Gastrocnemius medialis (tissue), 4 donors: ENCODE measurements around the gene EYS. TPM values are rescaled to one million over a fixed set of nuclear protein-coding genes. Genes with fewer than 3 reads are reported as not detected.

ENCODE experiments used
- ATAC-seq, 2 donors: fragments of 150-250 bp; one replicate each; pipeline ENCODE4 v1.9.1; 2016
- DNase-seq, 2 donors: peaks; one replicate each; pipeline ENCODE4 v3.0.0-alpha.2; 2019
- H3K27ac ChIP-seq, 4 donors: fragments of 200-600 bp; sonication (generic); 1 replicate in 1 of 4; 2 replicates in 3 of 4; pipeline ENCODE4 v1.5.1; 2016 to 2018; ENCODE audit warnings: mild to moderate bottlenecking in 2 of 4, moderate library complexity in 1 of 4
- H3K27me3 ChIP-seq, 3 donors: fragments of 200-600 bp; sonication (generic) in 2 of 3; 1 replicate in 1 of 3; 2 replicates in 2 of 3; pipeline versions ENCODE4 v1.5.1 to v1.6.0; 2016 to 2019; ENCODE audit warnings: mild to moderate bottlenecking in 1 of 3, moderate library complexity in 1 of 3
- H3K36me3 ChIP-seq, 2 donors: fragments of 200-600 bp; sonication (generic) in 1 of 2; one replicate each; pipeline ENCODE4 v1.5.1; 2017 to 2018
- H3K4me1 ChIP-seq, 2 donors: fragments of 200-600 bp; sonication (generic) in 1 of 2; one replicate each; pipeline ENCODE4 v1.5.1; 2016 to 2017; ENCODE audit warnings: mild to moderate bottlenecking in 2 of 2
- H3K4me3 ChIP-seq, 4 donors: fragments of 200-600 bp; sonication (generic) in 3 of 4; 1 replicate in 1 of 4; 2 replicates in 3 of 4; pipeline ENCODE4 v1.5.1; 2016 to 2019; ENCODE audit warnings: mild to moderate bottlenecking in 2 of 4
- H3K9me3 ChIP-seq, 3 donors: fragments of 200-600 bp; sonication (generic) in 2 of 3; 1 replicate in 1 of 3; 2 replicates in 2 of 3; pipeline ENCODE4 v1.5.1; 2016 to 2019
- CTCF ChIP-seq, 5 experiments: fragments of 450-650 bp in 3 of 5; fragments of 200-600 bp in 2 of 5; sonication (generic) in 2 of 5; IDR thresholded peaks in 4 of 5; conservative IDR thresholded peaks in 1 of 5; 1 replicate in 4 of 5; 2 replicates in 1 of 5; pipeline ENCODE4 v1.5.1; 2016 to 2019; ENCODE audit warnings: antibody characterized with exemption in 5 of 5, mild to moderate bottlenecking in 3 of 5, moderate library complexity in 3 of 5
- POLR2A ChIP-seq, 2 donors: fragments of 450-650 bp; IDR thresholded peaks; one replicate each; pipeline ENCODE4 v1.6.1; 2017; ENCODE audit warnings: antibody characterized with exemption in 2 of 2, mild to moderate bottlenecking in 2 of 2, moderate library complexity in 2 of 2
- in situ Hi-C, 4 donors: fragments of 200-750 bp; cut with MboI; loops; one replicate each; pipeline versions ENCODE4 v1.15.0 to v1.8.0; 2017; ENCODE audit warnings: low sequenced_read_pairs in 4 of 4
- intact Hi-C: fragments of 100-400 bp; cut with DNase I; formaldehyde crosslinking; loops from one replicate; pipeline ENCODE4 v1.15.1; 2023; ENCODE audit warnings: low total_unique reads
- total RNA-seq, 4 donors: library from RNA; depleted of rRNA; stranded (reverse); fragments of >200 nt; gene quantifications; one replicate each; pipeline versions ENCODE4 v1.1.0 to v1.2.3, GENCODE V29; 2016

The EYS gene
- total RNA-seq, 4 donors from 2014 or later: 0.20 TPM; not detected in 3

GRCh38 chr6:63765828-63766227 lies 1941.2 kb downstream of the EYS start:
- Histone ChIP-seq H3K27ac (no peak overlapping the region), H3K27me3 (no peaks in the 10 kb centered on the region), H3K4me1 (no peaks in the 10 kb centered on the region), H3K9me3 (peaks cover 0 to 6% (median 0%) of the 10 kb centered on the region in 3 donors), H3K4me3 (no peak overlapping the region), H3K36me3 (no peaks in the 10 kb centered on the region)
- intact Hi-C loops (no loop called here), in situ Hi-C loops (loop anchor here in 3 of 4 donors (10.0 kb wide), 1 partner anchor 411 kb away; no protein-coding TSS in a partner anchor)
- ATAC-seq (no peak), DNase-seq (no peak)
- TF ChIP-seq CTCF (IDR thresholded peaks at IDR 0.05 in 4 of 5, conservative IDR thresholded peaks at IDR 0.05 in 1 of 5): no peak
- no peak for TF ChIP-seq POLR2A (IDR thresholded peaks at IDR 0.05)

GRCh38 chr6:63764318-63764916 lies 1942.6 kb downstream of the EYS start:
- DNase-seq (no peak), ATAC-seq (peak in 1 of 2 donors; percentile 56)
- no peaks in the 10 kb centered on the region for H3K4me1 ChIP-seq
- TF ChIP-seq POLR2A (IDR thresholded peaks at IDR 0.05): no peak
- TF ChIP-seq CTCF (IDR thresholded peaks at IDR 0.05 in 4 of 5, conservative IDR thresholded peaks at IDR 0.05 in 1 of 5): peak; percentile 40 to 73 (median 55)
- H3K36me3 ChIP-seq: no peaks in the 10 kb centered on the region
- in situ Hi-C loops (loop anchor here (5.0 to 10.0 kb wide), 3 partner anchors 162 to 410 kb away; no protein-coding TSS in a partner anchor), intact Hi-C loops (loop anchor here (1.0 kb wide), 2 partner anchors 166 to 412 kb away; no protein-coding TSS in a partner anchor)
- peaks cover 0 to 6% (median 0%) of the 10 kb centered on the region in 3 donors for H3K9me3 ChIP-seq
- H3K27me3 ChIP-seq: no peaks in the 10 kb centered on the region
- no peak overlapping the region for H3K27ac ChIP-seq
- H3K4me3 ChIP-seq: no peak overlapping the region

GRCh38 chr6:63760199-63760598 lies 1946.8 kb downstream of the EYS start:
- intact Hi-C loops: no loop called here
- TF ChIP-seq POLR2A (IDR thresholded peaks at IDR 0.05) (no peak), CTCF (IDR thresholded peaks at IDR 0.05 in 4 of 5, conservative IDR thresholded peaks at IDR 0.05 in 1 of 5) (no peak)
- H3K4me1 ChIP-seq: peaks cover 0 to 10% of the 10 kb centered on the region in 2 donors
- H3K9me3 ChIP-seq: no peaks in the 10 kb centered on the region
- H3K27me3 ChIP-seq: no peaks in the 10 kb centered on the region
- DNase-seq (no peak), ATAC-seq (no peak)
- H3K4me3 ChIP-seq: no peak overlapping the region
- H3K27ac ChIP-seq: no peak overlapping the region
- in situ Hi-C loops: loop anchor here (5.0 to 10.0 kb wide), 3 partner anchors 158 to 405 kb away; no protein-coding TSS in a partner anchor
- H3K36me3 ChIP-seq: no peaks in the 10 kb centered on the region

GRCh38 chr6:63759605-63760105 lies 1947.4 kb downstream of the EYS start:
- no peak for DNase-seq
- H3K9me3 ChIP-seq: no peaks in the 10 kb centered on the region
- H3K27ac ChIP-seq: no peak overlapping the region
- no peak overlapping the region for H3K4me3 ChIP-seq
- H3K27me3 ChIP-seq: no peaks in the 10 kb centered on the region
- peaks cover 0 to 10% of the 10 kb centered on the region in 2 donors for H3K4me1 ChIP-seq
- H3K36me3 ChIP-seq: no peaks in the 10 kb centered on the region
- TF ChIP-seq POLR2A (IDR thresholded peaks at IDR 0.05) (no peak), CTCF (IDR thresholded peaks at IDR 0.05 in 4 of 5, conservative IDR thresholded peaks at IDR 0.05 in 1 of 5) (no peak)
- intact Hi-C loops: no loop called here
- ATAC-seq: no peak
- in situ Hi-C loops: loop anchor here (5.0 to 10.0 kb wide), 3 partner anchors 157 to 405 kb away; no protein-coding TSS in a partner anchor
